ENCODE results near the gene FAM13A.

The FAM13A gene

GRCh38 chr4:88804234-88804633 lies 252.8 kb downstream of the FAM13A start:
- DNase-seq: peak; percentile 3

GRCh38 chr4:88803600-88804096 lies 253.3 kb downstream of the FAM13A start:
- peak; percentile 53 for DNase-seq

- DNase-seq: no peak
Measured at GRCh38 chr4:88802585-88803286, 254.2 kb downstream of the FAM13A start.

GRCh38 chr4:88802138-88802537 lies 254.8 kb downstream of the FAM13A start:
- DNase-seq: no peak

GRCh38 chr4:88799900-88800299 lies 257.1 kb downstream of the FAM13A start:
- DNase-seq: no peak

- DNase-seq: no peak
Measured at GRCh38 chr4:88797725-88798124, 259.3 kb downstream of the FAM13A start.

- no peak for DNase-seq
Measured at GRCh38 chr4:88796545-88796944, 260.4 kb downstream of the FAM13A start.

GRCh38 chr4:88794952-88795351 lies 262.0 kb downstream of the FAM13A start:
- DNase-seq: no peak

- no peak for DNase-seq
Measured at GRCh38 chr4:88794087-88794690, 262.8 kb downstream of the FAM13A start.

- no peak for DNase-seq
Measured at GRCh38 chr4:88793475-88793874, 263.5 kb downstream of the FAM13A start.

- peak; percentile 42 for DNase-seq
Measured at GRCh38 chr4:88792821-88793220, 264.2 kb downstream of the FAM13A start.

- DNase-seq: peak; percentile 84
Measured at GRCh38 chr4:88792268-88792781, 264.7 kb downstream of the FAM13A start.

GRCh38 chr4:88791274-88791673 lies 265.7 kb downstream of the FAM13A start:
- DNase-seq: peak; percentile 31

- no peak for DNase-seq
Measured at GRCh38 chr4:88788895-88789294, 268.1 kb downstream of the FAM13A start.

- no peak for DNase-seq
Measured at GRCh38 chr4:88788424-88788823, 268.6 kb downstream of the FAM13A start.

GRCh38 chr4:88786011-88786410 lies 271.0 kb downstream of the FAM13A start:
- DNase-seq: no peak

GRCh38 chr4:88780389-88780788 lies 276.6 kb downstream of the FAM13A start:
- DNase-seq: no peak

- no peak for DNase-seq
Measured at GRCh38 chr4:88779431-88779830, 277.6 kb downstream of the FAM13A start.

- no peak for DNase-seq
Measured at GRCh38 chr4:88775529-88775928, 281.5 kb downstream of the FAM13A start.

GRCh38 chr4:88775026-88775425 lies 282.0 kb downstream of the FAM13A start:
- DNase-seq: no peak

GRCh38 chr4:88771883-88772450 lies 285.0 kb downstream of the FAM13A start:
- DNase-seq: no peak

GRCh38 chr4:88765729-88766128 lies 291.3 kb downstream of the FAM13A start:
- peak; percentile 70 for DNase-seq

- no peak for DNase-seq
Measured at GRCh38 chr4:88763075-88763474, 293.9 kb downstream of the FAM13A start.

Data from NCI-H226 (cell line).